NCI-H146 (cell line): ENCODE data around the gene KIFAP3.
"Not testable (repeated sequence)": the region's sequence is repeated elsewhere in the genome, so short reads cannot be mapped to it uniquely, and the experiment has no call there.

Experiments used
- DNase-seq: peaks from one replicate; lab custom pipeline; 2025; lab: John Stamatoyannopoulos, UW

Gene KIFAP3

DNA sequence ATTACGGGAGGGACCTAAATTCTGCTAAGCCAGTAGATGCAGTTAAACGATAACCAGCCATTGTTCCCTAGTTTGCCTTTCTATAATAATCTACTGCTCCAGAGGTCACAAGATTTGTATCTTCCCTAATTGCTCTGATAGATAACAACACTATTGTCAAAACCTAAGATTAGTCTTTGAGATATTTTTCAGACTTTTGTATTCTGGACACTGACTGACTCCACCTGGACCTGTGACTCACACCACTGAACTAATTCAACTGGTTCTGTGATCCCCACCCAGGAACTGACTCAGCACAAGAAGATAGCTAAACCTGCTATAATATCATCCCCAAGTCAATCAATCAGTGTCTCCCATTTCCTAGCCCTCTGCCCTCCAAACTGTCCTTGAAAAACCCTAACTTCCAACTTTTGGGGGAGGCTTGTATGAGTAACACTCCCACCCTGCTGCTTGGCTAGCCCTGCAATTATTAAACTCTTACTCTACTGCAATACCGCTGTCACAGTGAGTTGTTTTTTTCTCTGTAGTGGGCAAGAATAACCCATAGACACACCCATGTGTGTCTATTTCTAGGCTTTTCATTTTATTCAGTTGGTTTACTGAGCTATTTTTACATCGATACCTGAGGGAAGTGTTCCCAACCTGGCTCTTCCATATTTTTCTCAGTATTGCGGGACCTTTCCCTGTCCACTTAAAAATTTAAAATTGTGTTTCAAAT lies 11.2 kb downstream of the KIFAP3 start:
- DNase-seq: no peak

DNA sequence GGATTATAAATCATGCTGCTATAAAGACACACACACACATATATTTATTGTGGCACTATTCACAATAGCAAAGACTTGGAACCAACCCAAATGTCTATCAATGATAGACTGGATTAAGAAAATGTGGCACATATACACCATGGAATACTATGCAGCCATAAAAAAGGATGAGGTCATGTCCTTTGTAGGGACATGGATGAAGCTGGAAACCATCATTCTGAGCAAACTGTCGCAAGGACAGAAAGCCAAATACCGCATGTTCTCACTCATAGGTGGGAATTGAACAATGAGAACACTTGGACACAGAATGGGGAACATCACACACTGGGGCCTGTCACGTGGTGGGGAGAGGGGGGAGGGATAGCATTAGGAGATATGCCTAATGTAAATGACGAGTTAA lies 12.8 kb downstream of the KIFAP3 start:
- DNase-seq: not testable (repeated sequence)

DNA sequence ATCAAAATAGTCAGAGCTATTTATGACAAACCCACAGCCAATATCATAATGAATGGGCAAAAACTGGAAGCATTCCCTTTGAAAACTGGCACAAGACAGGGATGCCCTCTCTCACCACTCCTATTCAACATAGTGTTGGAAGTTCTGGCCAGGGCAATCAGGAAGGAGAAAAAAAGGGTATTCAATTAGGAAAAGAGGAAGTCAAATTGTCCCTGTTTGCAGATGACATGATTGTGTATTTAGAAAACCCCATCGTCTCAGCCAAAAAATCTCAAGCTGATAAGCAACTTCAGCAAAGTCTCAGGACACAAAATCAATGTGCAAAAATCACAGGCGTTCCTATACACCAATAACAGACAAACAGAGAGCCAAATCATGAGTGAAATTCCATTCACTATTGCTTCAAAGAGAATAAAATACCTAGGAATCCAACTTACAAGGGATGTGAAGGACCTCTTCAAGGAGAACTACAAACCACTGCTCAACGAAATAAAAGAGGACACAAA lies 14.4 kb downstream of the KIFAP3 start:
- not testable (repeated sequence) for DNase-seq

DNA sequence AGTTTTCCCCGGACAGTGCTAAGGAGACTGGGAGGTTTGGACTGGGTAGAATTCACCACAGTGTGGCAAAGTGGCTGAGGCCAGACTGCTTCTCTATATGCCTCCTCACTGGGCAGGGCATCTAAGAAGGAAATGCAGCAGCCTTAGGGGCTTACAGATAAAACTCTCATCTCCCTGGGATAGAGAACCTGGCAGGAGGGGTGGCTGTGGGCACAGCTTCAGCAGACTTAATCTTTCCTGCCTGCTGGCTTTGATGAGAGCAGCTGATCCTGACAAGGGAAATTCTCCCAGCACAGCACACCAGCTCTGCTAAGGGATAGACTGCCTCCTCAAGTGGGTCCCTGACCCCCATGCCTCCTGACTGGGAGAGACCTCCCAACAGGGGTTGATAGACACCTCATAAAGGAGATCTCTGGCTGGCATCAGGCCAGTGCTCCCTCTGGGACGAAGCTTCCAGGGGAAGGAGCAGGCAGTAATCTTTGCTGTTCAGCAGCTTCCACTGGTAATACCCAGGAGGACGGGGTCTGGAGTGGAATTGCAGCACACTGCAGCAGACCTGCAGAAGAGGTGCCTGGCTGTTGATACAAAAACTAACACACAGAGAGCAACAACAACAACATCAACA lies 25.2 kb downstream of the KIFAP3 start:
- DNase-seq: no peak

DNA sequence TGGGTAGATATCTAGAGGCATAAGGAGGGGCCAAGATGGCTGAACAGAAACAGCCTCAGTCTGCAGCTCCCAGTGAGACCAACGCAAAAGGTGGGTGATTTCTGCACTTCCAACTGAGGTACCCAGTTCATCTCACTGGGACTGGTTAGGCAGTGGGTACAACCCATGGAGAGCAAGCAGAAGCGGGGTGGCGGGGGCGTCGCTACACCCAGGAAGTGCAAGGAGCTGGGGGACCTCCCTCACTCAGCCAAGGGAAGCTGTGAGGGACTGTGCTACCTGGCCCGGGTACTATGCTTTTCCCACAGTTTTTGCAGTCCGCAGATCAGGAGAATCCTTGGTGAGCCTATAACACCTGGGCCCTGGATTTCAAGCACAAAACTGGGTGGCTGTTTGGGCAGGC lies 26.0 kb downstream of the KIFAP3 start:
- no peak for DNase-seq

DNA sequence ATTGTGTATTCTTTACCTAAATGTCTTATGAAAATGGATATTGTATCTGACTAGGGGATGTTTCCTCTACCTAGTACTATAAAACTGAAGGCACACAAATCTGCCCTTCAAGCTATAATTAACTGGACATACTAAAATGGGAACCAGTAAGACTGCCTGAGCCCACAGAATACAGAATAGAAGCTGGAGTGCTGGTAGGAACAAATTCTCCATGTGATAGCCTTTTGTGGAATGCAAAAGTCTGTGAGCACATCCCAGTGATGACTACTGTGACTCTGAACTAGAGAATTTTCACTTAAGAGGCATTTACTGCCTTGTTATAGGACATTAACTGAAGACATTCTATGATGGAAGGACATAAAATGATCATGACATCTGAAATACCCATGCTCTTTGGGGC lies 30.3 kb downstream of the KIFAP3 start:
- DNase-seq: no peak

DNA sequence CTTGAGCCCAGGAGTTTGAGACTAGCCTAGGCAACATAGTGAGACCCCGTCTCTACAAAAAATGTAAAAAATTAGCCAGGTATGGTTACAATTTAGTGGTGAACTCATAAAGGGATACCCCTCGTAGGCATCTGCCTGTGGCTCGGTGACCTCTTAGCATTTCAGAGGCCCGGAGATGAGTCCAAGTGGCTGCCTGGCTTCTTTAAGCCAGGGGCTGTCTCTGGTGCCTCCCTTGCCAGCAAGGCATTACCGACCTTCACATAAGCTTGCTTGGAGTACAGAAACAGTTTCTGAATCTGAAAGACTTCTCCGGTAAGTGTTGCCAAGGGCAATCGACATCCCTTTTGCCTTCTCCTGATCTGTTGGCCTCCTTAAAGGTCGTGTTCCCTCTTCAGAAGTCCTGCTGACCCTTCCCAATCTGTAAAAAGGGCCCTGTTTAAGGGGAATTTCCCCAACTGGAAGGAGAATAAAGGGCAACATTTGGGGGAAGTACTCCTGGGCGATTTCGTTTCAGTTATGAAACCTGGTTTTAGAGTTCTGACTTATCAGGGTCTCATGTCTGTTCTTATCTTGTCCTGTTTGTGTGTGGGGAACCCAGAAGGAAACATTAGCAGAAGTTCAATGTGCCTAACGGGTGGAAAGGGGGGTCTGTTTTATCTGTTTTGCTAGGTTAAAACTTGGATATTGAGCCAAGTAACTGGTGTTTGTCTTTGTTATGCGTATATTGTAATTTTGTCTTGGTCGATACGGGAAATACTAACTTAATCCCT lies 32.9 kb downstream of the KIFAP3 start:
- no peak for DNase-seq

DNA sequence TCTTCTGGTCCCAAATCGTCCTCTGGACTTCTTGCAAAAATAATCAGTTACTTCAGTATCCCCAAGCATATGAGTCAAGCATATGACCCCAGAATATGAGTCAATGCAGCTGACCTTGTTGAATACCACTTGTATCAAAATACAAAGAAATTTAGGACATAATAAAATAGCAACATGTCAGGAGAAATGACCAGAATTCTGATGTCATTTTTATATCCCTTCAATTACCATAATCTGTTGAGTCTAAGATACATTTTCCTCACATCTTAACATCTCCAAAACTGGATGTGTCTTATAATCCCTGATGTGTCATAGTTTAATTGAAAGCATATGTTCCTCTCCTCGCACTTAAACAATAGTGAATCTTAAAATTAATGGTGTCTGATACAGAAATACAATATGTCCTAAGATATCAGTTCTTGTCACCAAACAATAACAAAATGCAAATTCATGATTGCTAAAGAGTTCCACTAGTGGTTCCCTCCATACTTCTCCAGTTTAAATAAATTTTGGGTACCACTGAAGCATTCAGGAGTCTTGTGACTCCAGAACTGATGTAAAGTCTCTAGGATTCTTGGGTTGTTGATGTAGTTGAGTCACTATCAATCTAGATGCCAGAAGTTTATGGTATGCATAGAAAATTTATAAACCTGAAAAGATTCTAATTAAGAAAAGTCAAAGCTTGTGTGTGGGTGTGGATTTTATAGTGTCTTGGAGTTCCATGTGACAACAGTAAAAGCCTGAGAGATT lies 41.8 kb downstream of the KIFAP3 start:
- DNase-seq: no peak

DNA sequence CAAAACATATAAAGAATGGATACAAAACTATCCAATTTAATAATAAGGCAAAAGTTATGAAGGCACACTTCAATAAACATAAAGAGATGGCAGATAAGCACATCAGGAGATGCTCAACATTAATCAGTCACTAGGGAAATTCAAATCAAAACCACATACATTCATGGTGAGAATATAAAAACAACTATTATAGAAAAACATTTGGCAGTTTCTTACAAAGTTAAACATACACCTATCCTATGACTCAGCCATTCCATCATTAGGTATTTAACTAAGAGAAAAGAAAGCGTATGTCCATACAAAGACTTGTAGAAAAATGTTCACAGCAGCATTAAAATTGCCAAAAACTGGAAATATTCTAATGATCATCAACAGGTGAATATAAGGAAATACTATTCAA lies 44.3 kb downstream of the KIFAP3 start:
- no peak for DNase-seq

DNA sequence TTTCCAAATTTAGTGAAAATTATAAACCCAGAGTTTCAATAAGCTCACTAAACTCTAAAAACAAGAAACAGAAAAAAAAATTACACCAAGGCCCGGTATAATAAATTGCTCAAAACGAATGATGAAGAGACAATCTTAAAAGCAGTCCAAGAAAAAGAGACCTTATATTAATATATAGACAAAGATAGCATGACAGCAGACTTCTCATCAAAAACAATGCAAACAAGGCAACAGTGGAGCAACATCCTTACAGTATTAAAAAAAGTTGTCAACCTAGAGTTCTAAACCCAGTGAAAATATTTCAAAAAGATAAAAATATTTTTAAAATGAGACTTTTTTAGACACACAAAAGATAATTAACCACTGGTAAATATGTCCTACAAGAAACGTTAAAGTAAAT lies 46.7 kb downstream of the KIFAP3 start:
- no peak for DNase-seq

DNA sequence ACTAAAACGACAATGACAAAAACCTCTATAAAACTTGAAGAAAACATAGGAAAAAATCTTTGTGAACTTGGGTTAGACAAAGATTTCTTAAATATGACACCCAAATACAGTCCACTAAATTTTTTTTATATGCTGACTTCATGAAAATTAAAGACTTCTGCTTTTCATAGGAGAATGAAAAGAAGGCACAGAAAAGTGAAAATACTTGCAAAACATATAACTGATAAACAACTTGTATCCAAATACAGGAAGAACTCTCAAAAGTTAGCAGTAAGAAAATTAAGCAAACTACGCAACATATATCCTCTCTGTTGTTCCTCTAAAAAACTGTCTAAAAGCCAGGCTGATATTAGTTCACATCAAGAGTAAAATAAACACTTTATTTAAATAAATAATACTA lies 53.6 kb downstream of the KIFAP3 start:
- no peak for DNase-seq

DNA sequence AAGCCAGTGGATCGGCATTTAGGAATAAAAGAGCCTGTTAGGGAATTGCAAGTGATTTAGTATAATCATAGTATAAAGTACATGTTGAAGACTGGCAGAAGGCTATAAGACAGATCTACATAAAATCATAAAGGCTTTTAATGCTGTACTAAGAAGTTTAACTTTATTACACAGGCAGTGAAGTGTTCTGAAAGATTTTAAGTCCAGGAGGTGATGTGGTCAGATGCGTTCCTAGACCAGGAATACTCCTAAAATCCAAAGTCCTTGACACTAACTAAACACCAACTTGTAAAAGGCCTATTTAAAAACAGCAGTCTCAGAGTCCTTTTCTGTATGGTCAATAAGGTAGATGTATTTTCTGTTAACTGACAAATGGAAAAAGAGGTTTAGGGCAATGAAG lies 57.0 kb downstream of the KIFAP3 start:
- no peak for DNase-seq

DNA sequence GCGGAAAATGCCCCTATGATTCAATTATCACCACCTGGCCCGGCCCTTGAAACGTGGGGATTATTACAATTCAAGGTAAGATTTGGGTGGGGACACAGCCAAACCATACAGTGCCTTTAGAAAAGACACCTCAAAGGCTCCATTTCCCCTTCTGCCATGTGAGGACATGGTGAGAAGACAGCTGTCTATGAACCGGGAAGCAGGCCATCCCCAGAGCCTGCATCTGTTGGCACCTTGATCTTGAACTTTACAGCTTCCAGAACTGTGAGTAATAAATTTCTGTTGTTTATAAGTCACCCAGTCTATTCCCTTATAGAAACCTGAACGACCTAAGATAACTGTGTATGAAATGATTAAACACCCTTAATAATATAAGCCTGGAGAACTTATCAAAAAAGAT lies 61.6 kb downstream of the KIFAP3 start:
- DNase-seq: no peak

DNA sequence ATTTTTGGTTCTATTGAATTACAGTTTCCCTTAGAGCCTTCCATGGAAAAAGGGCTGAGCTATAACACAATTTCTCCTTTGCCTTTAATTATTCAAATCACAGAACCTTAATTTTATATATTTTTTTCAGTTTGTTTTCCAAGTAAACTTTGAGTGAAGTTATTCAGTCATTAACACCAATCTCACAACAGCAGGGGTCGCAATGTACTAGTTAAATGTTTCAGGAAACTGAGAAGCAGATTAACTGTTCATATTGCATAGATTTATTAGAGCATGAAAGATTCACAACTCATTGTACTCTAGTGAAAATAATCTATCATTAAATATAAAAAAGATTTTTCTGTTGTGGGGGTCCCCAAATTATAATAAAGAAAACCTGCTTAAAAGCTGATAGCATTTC lies 64.1 kb downstream of the KIFAP3 start:
- peak; percentile 22 for DNase-seq

DNA sequence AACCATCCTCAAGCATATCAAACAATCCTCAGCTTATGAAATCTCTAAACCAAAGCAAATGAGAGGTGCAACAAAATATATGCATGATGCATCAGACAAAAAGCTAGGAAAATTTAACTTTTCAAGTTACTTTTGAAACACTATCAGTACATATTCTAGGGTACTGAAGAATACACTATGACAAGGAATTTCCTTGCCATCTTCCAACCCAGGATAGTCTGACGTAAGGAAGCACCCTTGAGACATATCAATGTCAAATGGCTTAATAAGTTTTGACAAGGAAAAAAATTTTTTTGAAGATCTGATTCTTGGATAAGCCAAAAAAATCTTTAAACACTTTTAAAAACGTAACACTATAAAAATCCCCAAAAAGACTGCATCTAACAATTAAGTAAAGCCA lies 64.9 kb downstream of the KIFAP3 start:
- DNase-seq: no peak

DNA sequence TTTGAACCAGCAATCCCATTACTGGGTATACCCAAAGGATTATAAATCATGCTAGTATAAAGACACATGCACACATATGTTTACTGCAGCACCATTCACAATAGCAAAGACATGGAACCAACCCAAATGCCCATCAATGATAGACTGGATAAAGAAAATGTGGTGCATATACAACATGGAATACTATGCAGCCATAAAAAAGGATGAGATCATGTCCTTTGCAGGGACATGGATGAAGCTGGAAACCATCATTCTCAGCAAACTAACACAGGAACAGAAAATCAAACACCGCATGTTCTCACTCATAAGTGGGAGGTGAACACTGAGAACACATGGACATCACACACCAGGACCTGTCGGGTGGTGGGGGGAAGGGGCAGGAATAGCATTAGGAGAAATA lies 65.8 kb downstream of the KIFAP3 start:
- DNase-seq: not testable (repeated sequence)

DNA sequence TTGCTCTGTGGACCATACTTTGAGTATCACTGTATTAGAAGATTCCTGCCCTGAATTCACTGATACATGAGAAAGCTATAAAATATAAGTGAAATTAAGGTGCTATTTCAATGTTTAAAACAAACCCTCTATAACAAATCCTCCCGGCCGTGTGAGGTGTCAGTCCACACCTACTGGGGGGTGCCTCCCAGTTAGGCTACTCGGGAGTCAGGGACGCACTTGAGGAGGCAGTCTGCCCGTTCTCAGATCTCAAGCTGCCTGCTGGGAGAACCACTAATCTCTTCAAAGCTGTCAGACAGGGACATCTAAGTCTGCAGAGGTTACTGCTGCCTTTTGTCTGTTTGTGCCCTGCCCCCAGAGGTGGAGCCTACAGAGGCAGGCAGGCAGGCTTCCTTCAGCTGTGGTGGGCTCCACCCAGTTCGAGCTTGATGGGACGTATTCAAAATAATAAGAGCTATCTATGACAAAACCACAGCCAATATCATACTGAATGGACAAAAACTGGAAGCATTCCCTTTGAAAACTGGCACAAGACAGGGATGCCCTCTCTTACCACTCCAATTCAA lies 71.1 kb downstream of the KIFAP3 start:
- DNase-seq: not testable (repeated sequence)

DNA sequence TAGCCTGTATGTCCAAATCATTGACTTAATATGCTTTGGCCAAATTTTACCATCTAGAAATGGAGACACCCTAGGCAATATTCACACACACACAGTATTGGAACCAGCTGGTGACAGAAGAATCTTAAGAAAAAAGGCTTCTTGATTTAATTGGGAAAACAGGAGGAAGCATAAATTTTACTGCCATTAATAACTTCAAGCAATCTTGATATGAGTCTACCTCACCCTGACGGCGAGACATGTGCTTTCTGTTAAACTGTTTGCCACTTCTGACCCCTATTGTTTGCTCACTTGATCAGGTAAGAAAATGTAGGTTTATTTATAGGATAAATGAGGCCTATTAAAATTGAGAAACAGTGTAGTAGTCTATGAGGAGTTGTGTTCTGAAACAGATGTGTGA lies 73.2 kb downstream of the KIFAP3 start:
- DNase-seq: no peak

DNA sequence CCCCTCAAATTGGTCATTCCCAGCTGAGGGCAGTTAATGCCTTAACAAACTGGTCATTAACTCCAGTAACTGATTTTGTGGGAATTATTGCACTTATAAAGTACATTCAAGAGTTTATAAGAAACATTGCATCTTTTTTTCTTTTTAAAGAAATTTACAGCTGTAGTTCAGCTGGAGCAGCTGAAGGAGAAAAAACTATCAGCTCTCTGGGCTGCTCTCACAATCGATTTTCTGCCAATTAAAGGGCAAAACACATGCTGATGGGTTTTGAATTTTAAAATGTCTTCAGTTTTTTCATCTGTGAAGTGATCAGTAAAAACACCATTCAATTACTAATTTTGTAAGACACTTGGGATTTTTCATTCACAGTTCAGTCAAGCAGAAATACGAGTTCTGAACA lies 74.7 kb downstream of the KIFAP3 start:
- DNase-seq: no peak

DNA sequence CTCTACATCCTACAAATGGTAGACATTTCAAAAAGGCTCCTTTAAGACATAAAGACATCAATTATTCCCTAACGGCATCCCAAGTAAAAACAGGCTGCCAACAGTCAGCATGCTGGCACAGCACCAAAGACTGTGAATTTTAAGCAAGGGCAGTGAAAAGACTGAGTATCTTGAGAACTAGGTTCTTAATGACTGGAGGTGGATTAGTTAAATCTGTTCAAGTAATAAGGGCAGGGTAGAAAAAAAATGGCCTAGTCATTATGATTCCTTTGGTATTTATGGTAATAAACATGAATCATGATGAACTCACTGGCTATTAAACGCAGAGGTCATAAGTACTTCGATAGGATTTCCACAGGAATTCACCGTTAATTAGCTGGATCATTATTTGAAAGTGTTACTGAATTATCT lies 75.2 kb downstream of the KIFAP3 start:
- DNase-seq: no peak

DNA sequence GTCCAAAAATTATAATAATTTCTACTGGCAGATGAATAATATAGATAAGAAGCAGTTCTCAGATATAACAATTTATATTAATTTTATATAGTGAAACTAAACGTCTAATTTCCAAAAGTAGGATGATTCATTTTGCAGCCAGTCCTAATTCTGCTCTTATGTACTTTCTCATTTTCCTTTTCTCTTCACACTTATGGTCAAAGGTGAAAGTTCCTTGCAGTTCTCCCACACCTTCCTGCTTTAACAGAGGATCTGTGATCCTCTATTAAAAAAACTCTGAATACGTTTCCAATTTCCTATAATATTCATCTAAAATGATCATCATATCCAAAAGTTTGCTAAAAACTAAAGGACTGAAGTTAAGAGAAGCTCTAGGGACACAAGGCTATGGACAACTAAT lies 78.5 kb downstream of the KIFAP3 start:
- no peak for DNase-seq

DNA sequence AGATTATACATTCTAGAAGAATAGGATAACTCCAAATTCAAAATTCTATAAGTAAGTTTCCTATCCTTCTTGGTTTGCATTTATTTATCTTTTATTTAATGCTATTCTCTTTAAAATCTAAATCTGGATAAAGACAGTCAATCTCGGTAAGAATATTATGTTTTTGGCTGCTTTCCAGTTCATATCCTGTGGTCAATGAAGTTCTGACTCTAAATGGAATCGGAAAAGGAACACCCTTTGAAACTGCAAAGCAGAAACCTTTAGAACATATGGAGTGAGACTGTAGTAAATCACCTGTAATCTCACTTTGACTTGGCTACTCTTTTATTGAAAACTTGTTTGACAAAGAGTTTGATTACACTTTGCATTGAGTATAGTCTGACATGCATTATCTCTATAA lies 85.2 kb downstream of the KIFAP3 start:
- no peak for DNase-seq
